Prostate gland (tissue), 2 donors: ENCODE results near the gene IVD. TPM values are rescaled to one million over a fixed set of nuclear protein-coding genes. Genes with fewer than 3 reads are reported as not detected.

Source experiments
- DNase-seq: peaks from one replicate; pipeline ENCODE4 v3.0.0-alpha.2; 2019; ENCODE audit warnings: low spot score
- H3K27ac ChIP-seq, 2 donors: fragments of 200-600 bp; sonication (generic); 2 replicates each; pipeline ENCODE4 v1.5.1; 2017 to 2019
- H3K27me3 ChIP-seq: fragments of 200-600 bp; sonication (generic); replicated peaks from 2 replicates; pipeline ENCODE4 v1.5.1; 2019; ENCODE audit not compliant: insufficient read depth
- H3K36me3 ChIP-seq, 2 donors: fragments of 200-600 bp; sonication (generic); 1 replicate in 1 of 2; 2 replicates in 1 of 2; pipeline versions ENCODE4 v1.5.1 to v1.8.1; 2017 to 2019
- H3K4me1 ChIP-seq: fragments of 200-600 bp; sonication (generic); replicated peaks from 2 replicates; pipeline ENCODE4 v1.5.1; 2019
- H3K4me3 ChIP-seq, 2 donors: fragments of 200-600 bp; sonication (generic); 2 replicates each; pipeline ENCODE4 v1.5.1; 2017 to 2019
- H3K9me3 ChIP-seq: fragments of 200-600 bp; sonication (generic); 2 replicates; pipeline ENCODE4 v1.5.1; 2017
- POLR2A ChIP-seq: fragments of 450-650 bp; IDR thresholded peaks from one replicate; pipeline ENCODE4 v1.6.1; 2016; ENCODE audit warnings: antibody characterized with exemption, mild to moderate bottlenecking
- POLR2AphosphoS5 ChIP-seq: sonication (generic); formaldehyde crosslinking; IDR thresholded peaks from one replicate; pipeline ENCODE4 v1.6.1; 2017; ENCODE audit warnings: antibody characterized with exemption
- WGBS: methylation state at CpG from one replicate; pipeline ENCODE4 v1.1.5; 2018; 5-methylcytosine and 5-hydroxymethylcytosine counted together
- intact Hi-C: fragments of 100-400 bp; cut with DNase I; formaldehyde crosslinking; loops from one replicate; pipeline ENCODE4 v1.14.2; 2022
- total RNA-seq, 2 donors: library from RNA; depleted of rRNA; stranded (reverse); fragments of >200 nt; gene quantifications; one replicate each; pipeline ENCODE4 v1.1.0, GENCODE V29; 2016
- TF ChIP-seq, protein P1 (sequence below), 4 experiments: fragments of 200-600 bp in 2 of 4; fragments of 450-650 bp in 2 of 4; sonication (generic) in 2 of 4; IDR thresholded peaks; 1 replicate in 3 of 4; 2 replicates in 1 of 4; pipeline ENCODE4 v1.5.1; 2016 to 2019; ENCODE audit warnings: antibody characterized with exemption in 4 of 4, mild to moderate bottlenecking in 2 of 4, moderate library complexity in 2 of 4

The IVD gene
- total RNA-seq, 2 donors from 2014 or later, result 112 to 115 TPM

DNA sequence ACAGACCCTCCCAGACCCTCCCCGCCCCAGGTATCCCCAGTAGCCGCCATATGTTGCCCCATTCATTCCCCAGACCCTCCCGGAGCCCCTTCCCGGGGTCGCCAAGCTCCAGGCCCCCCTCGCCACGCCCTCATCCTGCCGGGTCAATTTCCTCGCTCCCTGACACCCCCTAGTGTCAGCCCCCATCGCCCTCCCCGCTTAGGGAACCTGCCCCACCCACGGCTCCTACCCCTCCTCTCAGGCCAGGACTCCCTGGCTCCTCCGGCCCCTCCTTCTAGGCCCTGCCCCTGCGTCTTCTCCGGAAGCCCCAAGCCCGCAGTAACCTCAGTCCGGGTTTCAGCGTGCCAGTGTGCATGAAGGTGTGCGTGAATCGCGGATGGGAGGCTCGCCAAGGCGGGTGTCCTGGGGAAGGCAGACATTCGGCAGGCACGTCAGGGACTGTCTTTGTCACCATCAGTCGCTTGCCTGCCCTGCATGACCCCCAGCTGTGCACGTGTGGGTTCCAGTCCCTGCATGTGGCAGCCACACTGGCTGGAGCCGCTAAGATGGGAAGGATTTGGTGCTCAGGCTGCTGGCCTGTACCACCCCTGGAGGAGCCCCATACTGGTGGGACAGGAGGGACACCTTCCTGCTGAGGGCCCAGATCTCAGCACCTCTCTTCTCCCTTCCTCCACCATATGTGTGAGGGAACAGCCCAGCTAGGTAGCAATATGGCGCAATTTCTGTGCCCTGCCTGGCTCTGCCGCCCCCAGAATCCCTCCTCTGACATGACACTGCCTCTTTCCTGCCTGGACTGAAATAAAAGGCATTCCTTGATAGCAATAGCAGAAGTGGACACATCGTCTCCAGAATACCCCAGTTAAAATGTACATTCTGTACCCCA, 46.9 kb upstream of the IVD start:
- Histone ChIP-seq H3K36me3 (no peaks in the 10 kb centered on the region), H3K4me3 (peak overlapping the region; percentile 28 to 40), H3K27me3 (no peaks in the 10 kb centered on the region), H3K27ac (no peak overlapping the region), H3K4me1 (peaks cover 4% of the 10 kb centered on the region), H3K9me3 (no peaks in the 10 kb centered on the region)
- WGBS, result 8% methylated on average over 31 of the region's 31 CpGs
- intact Hi-C loops, result loop anchor here (5.0 kb wide), 1 partner anchor 36 kb away; the partner anchor contains the start of gene INAFM2
- DNase-seq, result no peak
- no peak for TF ChIP-seq POLR2A
- TF ChIP-seq POLR2AphosphoS5, result no peak
- TF ChIP-seq, protein P1, sequence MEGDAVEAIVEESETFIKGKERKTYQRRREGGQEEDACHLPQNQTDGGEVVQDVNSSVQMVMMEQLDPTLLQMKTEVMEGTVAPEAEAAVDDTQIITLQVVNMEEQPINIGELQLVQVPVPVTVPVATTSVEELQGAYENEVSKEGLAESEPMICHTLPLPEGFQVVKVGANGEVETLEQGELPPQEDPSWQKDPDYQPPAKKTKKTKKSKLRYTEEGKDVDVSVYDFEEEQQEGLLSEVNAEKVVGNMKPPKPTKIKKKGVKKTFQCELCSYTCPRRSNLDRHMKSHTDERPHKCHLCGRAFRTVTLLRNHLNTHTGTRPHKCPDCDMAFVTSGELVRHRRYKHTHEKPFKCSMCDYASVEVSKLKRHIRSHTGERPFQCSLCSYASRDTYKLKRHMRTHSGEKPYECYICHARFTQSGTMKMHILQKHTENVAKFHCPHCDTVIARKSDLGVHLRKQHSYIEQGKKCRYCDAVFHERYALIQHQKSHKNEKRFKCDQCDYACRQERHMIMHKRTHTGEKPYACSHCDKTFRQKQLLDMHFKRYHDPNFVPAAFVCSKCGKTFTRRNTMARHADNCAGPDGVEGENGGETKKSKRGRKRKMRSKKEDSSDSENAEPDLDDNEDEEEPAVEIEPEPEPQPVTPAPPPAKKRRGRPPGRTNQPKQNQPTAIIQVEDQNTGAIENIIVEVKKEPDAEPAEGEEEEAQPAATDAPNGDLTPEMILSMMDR (IDR thresholded peaks at IDR 0.05), result no peak

DNA sequence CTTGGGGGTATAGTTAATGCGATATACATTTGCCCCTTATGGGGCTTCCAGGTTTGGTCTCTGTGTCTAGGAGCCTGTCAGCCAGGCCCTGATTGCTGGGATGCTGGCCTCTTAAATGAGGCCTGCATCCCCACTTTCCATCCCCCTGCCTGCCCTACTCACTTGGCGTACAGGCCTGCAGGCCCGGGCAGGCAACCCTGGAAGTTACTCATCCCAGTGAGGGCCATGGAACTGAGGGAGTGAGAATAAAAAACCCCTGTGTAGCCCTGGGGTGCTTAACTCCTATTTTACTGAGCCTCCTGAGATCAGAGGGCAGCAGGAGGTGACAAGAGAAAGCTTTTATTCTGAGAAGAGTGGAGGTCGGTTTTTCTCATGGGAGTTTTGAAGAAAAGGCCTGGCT, 45.6 kb upstream of the IVD start:
- intact Hi-C loops, result loop anchor here (10.0 kb wide), 1 partner anchor 75 kb away; the partner anchor contains the start of gene ANKRD63
- Histone ChIP-seq H3K4me3 (no peak overlapping the region), H3K27me3 (no peaks in the 10 kb centered on the region), H3K9me3 (no peaks in the 10 kb centered on the region), H3K4me1 (peaks cover 4% of the 10 kb centered on the region), H3K36me3 (no peaks in the 10 kb centered on the region), H3K27ac (no peak overlapping the region)
- TF ChIP-seq POLR2A, result no peak
- TF ChIP-seq, protein P1 (IDR thresholded peaks at IDR 0.05), result no peak
- TF ChIP-seq POLR2AphosphoS5, result no peak
- WGBS, result 86% methylated on average over 4 of the region's 4 CpGs
- no peak for DNase-seq

DNA sequence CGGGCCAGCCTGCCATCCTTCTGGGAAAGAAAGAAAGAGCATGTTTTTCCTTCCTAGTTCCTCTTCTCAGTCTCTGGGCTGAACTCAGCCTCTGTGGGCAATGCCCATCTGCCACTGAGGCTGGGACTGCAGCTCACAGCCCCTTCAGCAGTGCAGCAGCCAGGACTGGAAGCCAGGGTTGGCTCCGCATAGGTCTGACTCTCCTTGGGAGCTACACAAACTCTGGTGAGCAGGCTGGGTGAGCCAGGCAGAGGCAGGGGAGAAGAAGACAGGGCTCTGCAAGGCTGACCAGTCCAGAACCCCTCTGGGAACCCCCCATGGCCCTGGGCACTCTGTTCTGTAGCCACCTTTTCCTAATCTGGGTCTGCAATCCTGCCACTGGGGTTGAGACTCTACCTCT, 44.0 kb upstream of the IVD start:
- H3K9me3 ChIP-seq, result no peaks in the 10 kb centered on the region
- no peak overlapping the region for H3K4me3 ChIP-seq
- H3K36me3 ChIP-seq, result no peaks in the 10 kb centered on the region
- no peaks in the 10 kb centered on the region for H3K27me3 ChIP-seq
- TF ChIP-seq POLR2AphosphoS5 (no peak), POLR2A (no peak)
- TF ChIP-seq, protein P1 (IDR thresholded peaks at IDR 0.05), result no peak
- intact Hi-C loops, result loop anchor here (10.0 kb wide), 1 partner anchor 77 kb away; the partner anchor contains the start of gene ANKRD63
- DNase-seq, result no peak
- H3K4me1 ChIP-seq, result peaks cover 4% of the 10 kb centered on the region
- 88% methylated on average over 2 of the region's 2 CpGs for WGBS
- no peak overlapping the region for H3K27ac ChIP-seq

DNA sequence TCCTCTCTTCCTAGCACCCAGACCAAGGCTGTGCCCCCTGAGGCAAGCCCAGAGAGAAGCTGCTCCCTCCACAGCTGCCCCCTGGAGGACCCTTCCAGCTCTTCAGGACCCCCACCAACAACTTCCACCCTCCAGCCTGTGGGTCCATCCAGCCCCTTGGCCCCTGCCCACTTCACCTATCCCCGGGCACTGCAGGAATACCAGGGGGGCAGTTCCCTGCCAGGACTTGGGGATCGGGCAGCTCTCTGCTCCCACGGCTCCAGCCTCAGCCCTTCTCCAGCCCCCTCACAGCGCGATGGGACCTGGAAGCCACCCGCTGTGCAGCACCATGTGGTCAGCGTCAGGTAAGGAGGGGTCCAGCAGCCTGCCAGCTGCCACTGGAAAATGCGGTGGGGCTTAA, 42.0 kb upstream of the IVD start:
- TF ChIP-seq, protein P1 (IDR thresholded peaks at IDR 0.05), result no peak
- no peak for TF ChIP-seq POLR2A
- TF ChIP-seq POLR2AphosphoS5, result no peak
- 78% methylated on average over 8 of the region's 8 CpGs for WGBS

More for the DNA sequence above, 42.0 kb upstream of the IVD start:
- no peak overlapping the region for H3K27ac ChIP-seq
- no peaks in the 10 kb centered on the region for H3K27me3 ChIP-seq
- no peak overlapping the region for H3K4me3 ChIP-seq
- no peak for DNase-seq
- no peaks in the 10 kb centered on the region for H3K36me3 ChIP-seq
- intact Hi-C loops, result loop anchor here (10.0 kb wide), 1 partner anchor 79 kb away; the partner anchor contains the start of gene ANKRD63
- no peaks in the 10 kb centered on the region for H3K9me3 ChIP-seq
- H3K4me1 ChIP-seq, result peaks cover 5% of the 10 kb centered on the region
